Esophagus muscularis mucosa (tissue), 4 donors: ENCODE measurements around the gene SMPX. TPM values are rescaled to one million over a fixed set of nuclear protein-coding genes. Genes with fewer than 3 reads are reported as not detected.
A peak's percentile ranks its signal among the peaks of the same experiment; 100 is the strongest.

ENCODE experiments used
- DNase-seq: peaks from one replicate; pipeline ENCODE4 v3.0.0-alpha.2; 2017; ENCODE audit errors: extremely low spot score
- H3K27ac ChIP-seq, 4 donors: fragments of 200-600 bp; sonication (generic); replicated peaks in 1 of 4; 1 replicate in 3 of 4; 2 replicates in 1 of 4; pipeline ENCODE4 v1.5.1; 2016 to 2019; ENCODE audit warnings: mild to moderate bottlenecking in 1 of 4
- H3K27me3 ChIP-seq, 4 donors: fragments of 200-600 bp; sonication (generic); one replicate each; pipeline versions ENCODE4 v1.5.1 to v1.6.0; 2016 to 2019
- H3K36me3 ChIP-seq, 4 donors: fragments of 200-600 bp; sonication (generic); one replicate each; pipeline ENCODE4 v1.5.1; 2016 to 2019
- H3K4me1 ChIP-seq, 4 donors: fragments of 200-600 bp; sonication (generic); one replicate each; pipeline ENCODE4 v1.5.1; 2016 to 2019
- H3K4me3 ChIP-seq, 4 donors: fragments of 200-600 bp; sonication (generic); 1 replicate in 2 of 4; 2 replicates in 2 of 4; pipeline ENCODE4 v1.5.1; 2016 to 2019; ENCODE audit warnings: mild to moderate bottlenecking in 4 of 4, moderate library complexity in 1 of 4
- H3K9me3 ChIP-seq, 4 donors: fragments of 200-600 bp; sonication (generic); 1 replicate in 3 of 4; 2 replicates in 1 of 4; pipeline ENCODE4 v1.5.1; 2016 to 2019
- EP300 ChIP-seq: sonication (generic); formaldehyde crosslinking; IDR thresholded peaks from one replicate; pipeline ENCODE4 v1.6.1; 2017; ENCODE audit warnings: antibody characterized with exemption
- POLR2A ChIP-seq: fragments of 450-650 bp; IDR thresholded peaks from one replicate; pipeline ENCODE4 v1.6.1; 2017; ENCODE audit warnings: antibody characterized with exemption, moderate library complexity, mild to moderate bottlenecking, low read depth
- POLR2AphosphoS5 ChIP-seq, 2 donors: sonication (generic); formaldehyde crosslinking; IDR thresholded peaks; one replicate each; pipeline ENCODE4 v1.6.1; 2017; ENCODE audit warnings: antibody characterized with exemption in 2 of 2
- WGBS: methylation state at CpG from one replicate; pipeline ENCODE4 v1.1.5; 2018; 5-methylcytosine and 5-hydroxymethylcytosine counted together
- intact Hi-C: fragments of 100-400 bp; cut with DNase I; formaldehyde crosslinking; loops from one replicate; pipeline ENCODE4 v1.15.1; 2023
- total RNA-seq, 4 donors: library from RNA; depleted of rRNA; stranded (reverse); fragments of >200 nt; gene quantifications; one replicate each; pipeline versions ENCODE4 v1.1.0 to v1.2.1, GENCODE V29; 2016
- TF ChIP-seq, protein P1 (sequence below), 3 experiments: fragments of 200-600 bp in 2 of 3; fragments of 450-650 bp in 1 of 3; sonication (generic) in 2 of 3; IDR thresholded peaks; one replicate each; pipeline ENCODE4 v1.5.1; 2017 to 2019; ENCODE audit warnings: antibody characterized with exemption in 3 of 3, mild to moderate bottlenecking in 2 of 3, moderate library complexity in 1 of 3

Gene SMPX
- total RNA-seq, 4 donors from 2014 or later, result 24.4 to 42.8 (median 31.3) TPM

DNA sequence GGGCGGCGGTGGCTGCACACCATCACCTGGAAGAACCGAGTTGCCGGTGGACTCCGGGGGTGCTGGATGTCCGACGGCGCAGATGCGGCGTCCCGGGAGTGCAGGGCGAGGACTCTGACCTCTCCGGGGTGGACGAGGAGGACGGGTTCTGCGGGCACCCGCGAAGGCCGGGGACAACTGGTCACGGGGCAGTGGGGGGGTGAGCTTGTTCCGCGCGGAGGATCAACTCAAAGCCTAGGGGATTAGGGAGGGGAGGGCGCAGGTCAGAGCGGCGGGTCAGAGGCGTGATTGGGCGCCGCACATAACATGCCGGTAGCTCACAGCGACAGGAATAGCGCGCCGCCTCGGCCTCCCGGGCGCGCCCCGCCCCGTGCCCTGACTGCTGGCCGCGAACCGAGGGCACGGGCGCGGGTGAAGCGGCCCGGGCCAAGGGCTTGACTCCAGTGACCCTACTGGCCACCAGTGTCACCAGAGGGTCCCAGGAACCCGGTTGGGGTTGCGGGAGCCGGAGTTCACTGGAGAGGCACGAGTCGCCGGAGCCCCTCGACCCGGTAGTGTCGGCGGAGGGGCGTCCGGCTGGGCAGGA is 99.7 kb downstream of the SMPX start, which contains the start of gene KLHL34:
TSS of gene KLHL34 (minus strand) at position 179 of the 586 bp plus-strand sequence. CDS start 542 bp downstream, outside the sequence.
- H3K4me1 ChIP-seq, result peaks cover 0 to 14% (median 0%) of the 10 kb centered on the region in 4 donors
- H3K27me3 ChIP-seq, result peaks cover 0 to 16% (median 0%) of the 10 kb centered on the region in 4 donors
- no peaks in the 10 kb centered on the region for H3K9me3 ChIP-seq
- no peak within 1 kb of the TSS for H3K27ac ChIP-seq
- WGBS, result 60% methylated on average over 27 of the region's 60 CpGs
- TF ChIP-seq POLR2A (no peak), POLR2AphosphoS5 (IDR thresholded peaks at IDR 0.05) (no peak), EP300 (no peak)
- TF ChIP-seq, protein P1, sequence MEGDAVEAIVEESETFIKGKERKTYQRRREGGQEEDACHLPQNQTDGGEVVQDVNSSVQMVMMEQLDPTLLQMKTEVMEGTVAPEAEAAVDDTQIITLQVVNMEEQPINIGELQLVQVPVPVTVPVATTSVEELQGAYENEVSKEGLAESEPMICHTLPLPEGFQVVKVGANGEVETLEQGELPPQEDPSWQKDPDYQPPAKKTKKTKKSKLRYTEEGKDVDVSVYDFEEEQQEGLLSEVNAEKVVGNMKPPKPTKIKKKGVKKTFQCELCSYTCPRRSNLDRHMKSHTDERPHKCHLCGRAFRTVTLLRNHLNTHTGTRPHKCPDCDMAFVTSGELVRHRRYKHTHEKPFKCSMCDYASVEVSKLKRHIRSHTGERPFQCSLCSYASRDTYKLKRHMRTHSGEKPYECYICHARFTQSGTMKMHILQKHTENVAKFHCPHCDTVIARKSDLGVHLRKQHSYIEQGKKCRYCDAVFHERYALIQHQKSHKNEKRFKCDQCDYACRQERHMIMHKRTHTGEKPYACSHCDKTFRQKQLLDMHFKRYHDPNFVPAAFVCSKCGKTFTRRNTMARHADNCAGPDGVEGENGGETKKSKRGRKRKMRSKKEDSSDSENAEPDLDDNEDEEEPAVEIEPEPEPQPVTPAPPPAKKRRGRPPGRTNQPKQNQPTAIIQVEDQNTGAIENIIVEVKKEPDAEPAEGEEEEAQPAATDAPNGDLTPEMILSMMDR (IDR thresholded peaks at IDR 0.05), result no peak
- no peak for DNase-seq
- intact Hi-C loops, result no loop called here
- H3K36me3 ChIP-seq, result no peaks in the 10 kb centered on the region
- peak within 1 kb of the TSS; percentile 44 to 52 (median 45) for H3K4me3 ChIP-seq

- H3K36me3 ChIP-seq, result no peaks in the 10 kb centered on the region
- H3K27ac ChIP-seq, result no peak overlapping the region
- no peaks in the 10 kb centered on the region for H3K9me3 ChIP-seq
- intact Hi-C loops, result no loop called here
- H3K27me3 ChIP-seq, result peaks cover 0 to 16% (median 0%) of the 10 kb centered on the region in 4 donors
- DNase-seq, result no peak
- 64% methylated on average over 12 of the region's 57 CpGs for WGBS
- TF ChIP-seq POLR2A (no peak), POLR2AphosphoS5 (IDR thresholded peaks at IDR 0.05) (no peak), EP300 (no peak)
- TF ChIP-seq, protein P1 (IDR thresholded peaks at IDR 0.05), result no peak
- peak overlapping the region; percentile 44 to 52 (median 45) for H3K4me3 ChIP-seq
- H3K4me1 ChIP-seq, result peaks cover 0 to 14% (median 0%) of the 10 kb centered on the region in 4 donors
These were observed 100.4 kb downstream of the SMPX start for GRCh38 chrX:21657318-21658151.

DNA sequence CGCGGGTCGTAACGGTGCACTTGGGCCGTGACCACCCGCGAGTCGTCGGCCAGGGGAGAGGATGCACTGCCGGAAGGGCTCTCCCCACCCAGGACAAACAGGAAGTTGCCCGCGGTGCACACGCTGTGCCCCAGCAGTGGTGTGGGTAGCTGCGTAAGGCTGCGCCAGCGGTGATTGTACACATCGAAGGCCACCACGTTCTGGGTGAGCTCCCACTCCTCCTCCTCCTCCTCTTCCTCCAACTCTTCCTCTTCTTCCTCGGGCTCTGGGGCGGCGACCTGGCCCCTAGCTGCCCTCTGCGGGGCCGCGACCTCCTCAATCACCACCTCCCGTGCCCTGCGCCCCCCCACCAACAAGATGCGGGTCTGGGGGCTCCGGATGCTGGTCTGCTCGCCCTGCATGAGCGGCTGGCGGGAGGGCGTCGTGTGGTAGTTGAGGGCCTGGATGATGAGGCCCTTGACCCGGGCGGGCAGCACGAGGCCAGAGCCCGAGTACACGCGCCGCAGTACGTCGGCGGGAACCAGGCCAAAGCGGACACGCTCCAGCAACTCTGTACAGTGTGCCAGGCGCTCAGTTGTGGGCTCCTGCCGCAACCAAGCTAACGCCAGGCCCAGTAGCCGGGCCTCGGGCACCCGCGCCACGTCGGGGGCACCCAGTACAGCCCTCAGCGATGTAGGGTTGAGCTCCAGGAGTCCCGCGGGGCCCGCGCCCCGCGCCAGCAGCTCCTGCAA is 101.2 kb downstream of the SMPX start:
- H3K27me3 ChIP-seq, result peaks cover 0 to 16% (median 0%) of the 10 kb centered on the region in 4 donors
- TF ChIP-seq, protein P1 (IDR thresholded peaks at IDR 0.05), result no peak
- TF ChIP-seq POLR2A (no peak), POLR2AphosphoS5 (IDR thresholded peaks at IDR 0.05) (no peak), EP300 (no peak)
- peaks cover 0 to 14% (median 0%) of the 10 kb centered on the region in 4 donors for H3K4me1 ChIP-seq
- peak overlapping the region in 3 of 4 donors; percentile 18 to 30 (median 22) for H3K4me3 ChIP-seq
- WGBS, result 73% methylated on average over 44 of the region's 61 CpGs
- no peaks in the 10 kb centered on the region for H3K36me3 ChIP-seq
- intact Hi-C loops, result no loop called here
- no peak for DNase-seq
- H3K9me3 ChIP-seq, result no peaks in the 10 kb centered on the region
- H3K27ac ChIP-seq, result no peak overlapping the region

Other genes starting within 250 kb of the SMPX start
- under 1 TPM in 3 of 4 donors, not detected in 1; 0.13 to 0.75 (median 0.33) TPM for gene KLHL34, start 99.8 kb downstream of the SMPX start, total RNA-seq
- 10 to 100 TPM in 1 of 4 donors, 1 to 10 TPM in 3; 7.5 to 10.8 (median 8.4) TPM for gene MBTPS2, start 81.5 kb upstream of the SMPX start, total RNA-seq
- 1 to 10 TPM in 3 of 4 donors, under 1 TPM in 1; 0.84 to 1.7 (median 1.2) TPM for gene YY2, start 97.9 kb upstream of the SMPX start, total RNA-seq
- 10 to 100 TPM; 56.3 to 79.7 (median 65.6) TPM for gene SMS, start 182.6 kb upstream of the SMPX start, total RNA-seq